IPS-18a (cell line): Measurements from ENCODE around the gene ANKS6.

Source experiments
- H3K27ac ChIP-seq: one replicate; pipeline ENCODE4 v1.5.1; 2013; ENCODE audit warnings: low read length
- H3K27me3 ChIP-seq: one replicate; pipeline ENCODE4 v1.6.1; 2013; ENCODE audit warnings: mild to moderate bottlenecking, low read length; ENCODE audit not compliant: control insufficient read depth, insufficient read depth
- H3K36me3 ChIP-seq: one replicate; pipeline ENCODE4 v1.6.1; 2013; ENCODE audit warnings: low read depth, low read length; ENCODE audit not compliant: control insufficient read depth
- H3K4me1 ChIP-seq: one replicate; pipeline ENCODE4 v1.6.1; 2013; ENCODE audit warnings: low read depth, low read length; ENCODE audit not compliant: control insufficient read depth
- H3K4me3 ChIP-seq: one replicate; pipeline ENCODE4 v1.5.1; 2013; ENCODE audit warnings: low read length
- H3K9ac ChIP-seq: one replicate; pipeline ENCODE4 v1.6.1; 2013; ENCODE audit warnings: mild to moderate bottlenecking, low read length, moderate library complexity
- H3K9me3 ChIP-seq: one replicate; pipeline ENCODE4 v1.6.1; 2013; ENCODE audit warnings: low read depth, low read length; ENCODE audit not compliant: control insufficient read depth

The ANKS6 gene

DNA sequence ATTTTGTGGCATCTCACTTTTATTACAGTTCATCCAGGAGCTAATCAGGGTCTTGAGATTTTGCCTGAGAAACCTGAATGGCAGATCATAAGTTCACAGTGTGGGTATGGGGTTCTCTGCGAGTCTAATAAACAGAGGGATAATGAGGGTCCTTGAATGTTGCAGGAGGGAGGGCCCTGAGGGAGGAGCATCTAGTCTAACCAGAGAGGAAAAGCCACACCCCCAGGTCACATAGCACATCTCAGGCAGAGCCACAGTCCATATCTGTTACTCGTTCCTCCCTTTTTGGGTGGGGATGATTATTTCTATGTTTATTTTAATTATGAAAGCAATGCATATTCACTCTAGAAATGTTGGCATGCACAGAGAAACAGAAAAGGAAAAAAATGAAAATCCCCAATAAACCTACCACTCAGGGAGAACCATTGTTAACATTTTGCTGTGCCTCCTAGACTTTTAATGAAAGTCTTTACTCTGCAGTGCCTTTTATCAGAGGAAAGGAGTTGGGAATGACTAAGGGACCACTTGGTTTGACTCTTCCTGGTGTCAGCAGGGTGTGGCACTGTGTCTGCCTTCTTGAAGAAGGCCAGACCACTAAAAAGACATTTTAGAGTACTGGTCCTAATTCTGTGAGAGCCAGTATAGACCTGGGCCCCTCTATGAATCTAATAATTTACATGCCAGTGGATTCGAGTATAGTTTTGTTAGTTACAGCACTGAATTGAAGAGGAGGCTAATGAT lies 13.9 kb upstream of the ANKS6 start:
- Histone ChIP-seq H3K9ac (no peak overlapping the region), H3K36me3 (no peaks in the 10 kb centered on the region), H3K27me3 (peaks cover 13% of the 10 kb centered on the region), H3K9me3 (no peaks in the 10 kb centered on the region), H3K27ac (no peak overlapping the region), H3K4me3 (no peak overlapping the region), H3K4me1 (peaks cover 16% of the 10 kb centered on the region)

DNA sequence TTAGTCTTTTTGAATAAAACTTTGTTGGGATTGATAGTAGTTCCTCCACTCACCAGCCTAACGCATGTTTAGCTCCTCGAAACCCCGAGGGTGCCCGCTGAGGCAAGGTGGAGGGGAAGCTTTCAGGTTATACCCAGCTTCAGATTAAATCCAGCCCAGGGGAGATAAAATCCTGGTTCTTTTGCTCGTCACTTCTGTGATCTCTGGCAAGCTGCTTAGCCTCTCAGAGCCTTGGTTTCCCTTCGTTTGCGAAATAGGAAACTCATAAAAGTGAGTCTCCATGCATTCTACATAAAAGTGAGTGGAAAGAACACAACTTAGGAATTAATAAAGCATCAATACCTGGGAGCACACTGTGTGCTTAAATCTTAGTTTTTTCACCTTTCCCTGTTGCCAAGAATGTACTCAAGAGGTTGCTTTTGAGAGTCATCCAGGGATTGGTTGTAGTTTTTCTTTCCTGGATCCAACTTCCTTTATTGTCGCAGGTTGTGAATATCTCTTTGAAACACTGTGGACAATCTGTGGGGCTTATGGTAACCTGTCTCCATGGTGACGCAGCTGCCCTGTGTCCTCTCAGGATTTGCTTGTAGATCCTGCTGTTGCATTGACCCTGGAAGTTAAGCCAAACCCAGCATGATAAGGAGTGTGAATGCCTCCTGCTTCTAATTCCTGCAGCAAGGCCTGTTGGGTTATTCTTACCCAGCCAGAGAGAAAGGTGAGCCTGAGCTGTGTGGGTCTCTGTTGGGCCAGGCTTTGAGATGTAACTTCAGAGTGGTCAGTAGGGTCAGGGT lies 13.2 kb upstream of the ANKS6 start:
- H3K36me3 ChIP-seq: no peaks in the 10 kb centered on the region
- H3K9ac ChIP-seq: no peak overlapping the region
- peaks cover 16% of the 10 kb centered on the region for H3K4me1 ChIP-seq
- H3K9me3 ChIP-seq: no peaks in the 10 kb centered on the region
- no peak overlapping the region for H3K4me3 ChIP-seq
- peaks cover 13% of the 10 kb centered on the region for H3K27me3 ChIP-seq
- no peak overlapping the region for H3K27ac ChIP-seq

DNA sequence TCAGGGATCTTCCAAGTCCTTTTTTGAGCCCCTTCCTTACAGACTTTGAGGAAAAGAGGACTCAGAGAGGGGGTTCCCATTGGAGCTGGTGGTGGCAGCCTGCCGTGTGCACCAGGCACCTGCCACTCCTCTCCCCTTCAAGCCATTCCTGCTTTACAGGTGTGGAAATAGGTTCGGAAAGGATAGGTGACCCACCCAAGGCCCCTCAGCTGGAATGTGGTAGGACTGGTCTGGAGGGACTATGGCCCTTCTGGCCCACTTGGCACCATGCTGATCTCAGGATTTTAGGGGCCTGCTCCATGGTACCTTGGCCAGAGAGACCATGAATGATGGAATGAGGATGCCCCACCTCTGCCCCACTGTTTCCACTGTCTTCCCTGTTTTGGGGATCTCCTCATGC lies 12.5 kb upstream of the ANKS6 start:
- H3K27ac ChIP-seq: no peak overlapping the region
- H3K4me3 ChIP-seq: no peak overlapping the region
- peaks cover 13% of the 10 kb centered on the region for H3K27me3 ChIP-seq
- no peak overlapping the region for H3K9ac ChIP-seq
- peaks cover 16% of the 10 kb centered on the region for H3K4me1 ChIP-seq
- no peaks in the 10 kb centered on the region for H3K9me3 ChIP-seq
- no peaks in the 10 kb centered on the region for H3K36me3 ChIP-seq

DNA sequence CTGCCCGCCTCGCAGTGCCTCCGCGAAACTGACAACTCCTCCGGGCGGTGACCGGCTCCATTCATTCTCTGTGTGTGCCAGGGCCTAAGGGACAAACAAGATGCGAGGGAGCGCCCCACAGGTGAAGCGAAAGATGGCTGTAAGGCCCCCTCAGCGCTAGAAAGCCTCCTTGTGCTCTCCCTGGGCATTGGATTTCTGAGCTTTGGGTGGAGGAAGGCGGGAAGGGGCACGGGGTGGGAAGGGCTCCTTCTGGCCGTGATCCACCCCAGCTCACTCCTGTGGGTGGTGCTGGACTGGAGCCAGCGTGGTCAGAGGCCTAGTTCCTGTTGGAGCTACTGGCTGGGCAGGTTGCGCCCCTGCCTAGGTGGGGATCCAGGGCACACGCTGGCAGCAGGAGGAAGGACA lies 12.1 kb upstream of the ANKS6 start:
- H3K27ac ChIP-seq: no peak overlapping the region
- peaks cover 16% of the 10 kb centered on the region for H3K4me1 ChIP-seq
- H3K4me3 ChIP-seq: peak overlapping the region; percentile 65
- no peak overlapping the region for H3K9ac ChIP-seq
- no peaks in the 10 kb centered on the region for H3K9me3 ChIP-seq
- H3K27me3 ChIP-seq: peaks cover 13% of the 10 kb centered on the region
- H3K36me3 ChIP-seq: no peaks in the 10 kb centered on the region

DNA sequence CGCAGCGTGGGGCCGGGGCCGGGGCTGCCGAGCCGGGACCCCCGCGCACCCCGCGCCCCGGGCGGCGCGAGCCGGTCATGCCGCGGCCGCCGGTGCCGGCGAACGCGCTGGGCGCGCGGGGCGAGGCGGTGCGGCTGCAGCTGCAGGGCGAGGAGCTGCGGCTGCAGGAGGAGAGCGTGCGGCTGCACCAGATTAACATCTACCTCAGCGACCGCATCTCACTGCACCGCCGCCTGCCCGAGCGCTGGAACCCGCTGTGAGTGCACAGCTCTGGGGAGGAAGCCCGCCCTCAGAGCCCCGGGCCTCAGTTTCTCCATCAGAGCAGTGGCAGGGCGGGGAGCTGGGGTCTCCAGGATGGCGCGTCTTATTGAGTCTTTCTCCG lies 11.4 kb upstream of the ANKS6 start:
- no peaks in the 10 kb centered on the region for H3K9me3 ChIP-seq
- H3K27ac ChIP-seq: no peak overlapping the region
- peaks cover 16% of the 10 kb centered on the region for H3K4me1 ChIP-seq
- no peaks in the 10 kb centered on the region for H3K36me3 ChIP-seq
- H3K27me3 ChIP-seq: peaks cover 13% of the 10 kb centered on the region
- no peak overlapping the region for H3K9ac ChIP-seq
- peak overlapping the region; percentile 65 for H3K4me3 ChIP-seq

DNA sequence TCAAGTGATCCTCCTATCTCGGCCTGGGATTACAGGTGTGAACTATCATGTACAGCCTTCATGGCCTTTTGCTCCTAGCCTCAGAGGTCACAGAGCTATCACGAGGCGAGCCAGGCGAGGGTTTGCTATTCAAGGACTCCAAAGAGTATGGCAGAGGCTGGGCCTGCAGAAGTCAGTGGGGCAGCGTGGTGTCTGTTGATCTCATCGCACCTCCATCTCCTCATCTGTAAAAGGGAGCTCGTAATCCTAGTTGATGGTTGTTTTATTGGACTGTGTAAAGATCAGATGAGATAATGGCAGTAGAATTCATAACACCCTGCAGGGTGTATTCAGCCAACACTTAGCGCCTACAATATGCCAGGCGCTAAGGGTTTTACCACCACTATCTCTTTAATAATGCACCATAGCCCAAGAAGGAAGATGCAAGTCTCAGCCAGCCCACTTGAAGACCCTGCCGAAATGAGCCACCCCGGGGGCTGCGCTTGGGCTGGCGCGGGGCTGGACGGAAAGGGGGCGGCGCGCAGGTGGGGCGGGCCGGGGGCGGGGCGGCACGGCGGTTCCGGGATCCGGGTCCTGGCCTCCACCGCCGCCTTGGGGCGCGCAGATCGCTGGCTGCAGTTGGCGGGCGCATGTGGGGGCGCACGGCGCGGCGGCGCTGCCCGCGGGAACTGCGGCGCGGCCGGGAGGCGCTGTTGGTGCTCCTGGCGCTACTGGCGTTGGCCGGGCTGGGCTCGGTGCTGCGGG lies 10.9 kb upstream of the ANKS6 start, which contains the start of gene GALNT12:
TSS of gene GALNT12 (plus strand) at position 601 of the 744 bp plus-strand sequence. CDS start at position 630, 29 bp downstream.
- H3K4me3 ChIP-seq: peak within 1 kb of the TSS; percentile 65
- peaks cover 16% of the 10 kb centered on the region for H3K4me1 ChIP-seq
- peaks cover 13% of the 10 kb centered on the region for H3K27me3 ChIP-seq
- no peaks in the 10 kb centered on the region for H3K36me3 ChIP-seq
- no peak within 1 kb of the TSS for H3K9ac ChIP-seq
- no peak within 1 kb of the TSS for H3K27ac ChIP-seq
- H3K9me3 ChIP-seq: no peaks in the 10 kb centered on the region

DNA sequence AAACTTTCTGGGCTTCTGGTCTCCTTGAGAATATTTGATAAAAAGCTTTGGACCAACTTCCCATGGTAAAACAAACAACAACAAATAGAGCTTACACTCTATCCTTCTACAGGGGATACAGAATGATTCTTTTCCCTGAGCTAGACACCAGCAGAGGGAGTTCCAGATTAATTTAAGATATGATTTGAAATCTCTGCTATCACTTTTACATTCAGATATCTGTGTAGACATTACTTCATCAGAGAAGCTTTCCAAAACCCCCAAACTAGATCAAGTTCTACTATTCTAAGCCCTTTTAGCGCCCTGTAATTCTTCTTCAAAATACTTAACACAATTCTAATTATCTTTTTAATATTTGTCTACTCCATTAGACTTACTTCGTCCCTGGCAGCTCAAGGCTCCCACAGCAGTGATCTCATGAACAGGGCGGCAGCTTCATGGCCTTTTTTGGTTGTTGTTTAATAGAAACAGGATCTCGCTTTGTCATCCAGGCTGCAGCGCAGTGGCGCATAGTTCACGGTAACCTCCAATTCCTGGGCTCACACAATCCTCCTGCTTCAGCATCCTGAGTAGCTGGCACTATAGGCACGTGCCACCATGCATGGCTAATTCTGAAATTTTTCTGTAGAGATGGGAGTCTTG lies 10.2 kb upstream of the ANKS6 start:
- Histone ChIP-seq H3K4me1 (peaks cover 16% of the 10 kb centered on the region), H3K27ac (no peak overlapping the region), H3K9ac (no peak overlapping the region), H3K36me3 (no peaks in the 10 kb centered on the region), H3K9me3 (no peaks in the 10 kb centered on the region), H3K4me3 (peak overlapping the region; percentile 57), H3K27me3 (peaks cover 13% of the 10 kb centered on the region)

DNA sequence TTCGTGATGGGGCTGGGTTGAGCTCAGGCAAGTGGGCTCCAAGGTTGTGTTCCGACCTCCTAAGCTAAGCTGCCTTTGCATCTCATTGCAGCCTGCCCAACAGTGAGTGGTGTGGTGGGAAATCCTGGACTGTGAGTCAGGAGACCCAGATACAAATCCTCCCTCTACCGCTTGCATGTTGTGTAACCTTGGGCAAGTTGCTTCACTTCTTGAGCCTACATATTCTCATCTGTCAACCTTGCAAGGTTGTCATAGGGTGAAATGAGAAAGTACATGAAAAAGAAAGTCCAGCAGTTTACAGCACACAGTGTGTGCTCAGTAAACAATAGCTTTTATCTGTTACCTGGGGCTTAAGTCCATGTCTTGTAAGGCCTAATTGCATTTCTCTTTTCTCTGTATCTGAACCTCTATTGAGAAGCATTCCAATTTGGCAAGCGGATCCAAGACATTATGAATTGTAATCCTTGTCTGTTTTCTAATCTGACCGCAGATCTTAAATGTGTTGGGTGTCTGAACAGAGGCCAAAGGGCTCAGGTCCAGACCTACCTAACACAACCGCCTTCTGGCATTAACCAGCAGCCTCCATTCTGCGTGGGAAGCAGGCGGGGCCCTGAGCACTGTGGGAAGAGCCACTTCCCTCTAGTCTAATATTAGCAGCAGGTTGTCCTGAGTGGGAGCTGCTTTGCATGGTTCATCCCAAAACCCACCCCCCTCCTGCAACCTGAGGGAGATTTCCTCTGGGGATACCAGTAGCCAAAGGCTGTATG lies 9.3 kb upstream of the ANKS6 start:
- Histone ChIP-seq H3K27ac (no peak overlapping the region), H3K9me3 (no peaks in the 10 kb centered on the region), H3K36me3 (no peaks in the 10 kb centered on the region), H3K9ac (no peak overlapping the region), H3K4me1 (peaks cover 16% of the 10 kb centered on the region), H3K4me3 (no peak overlapping the region), H3K27me3 (peaks cover 13% of the 10 kb centered on the region)

DNA sequence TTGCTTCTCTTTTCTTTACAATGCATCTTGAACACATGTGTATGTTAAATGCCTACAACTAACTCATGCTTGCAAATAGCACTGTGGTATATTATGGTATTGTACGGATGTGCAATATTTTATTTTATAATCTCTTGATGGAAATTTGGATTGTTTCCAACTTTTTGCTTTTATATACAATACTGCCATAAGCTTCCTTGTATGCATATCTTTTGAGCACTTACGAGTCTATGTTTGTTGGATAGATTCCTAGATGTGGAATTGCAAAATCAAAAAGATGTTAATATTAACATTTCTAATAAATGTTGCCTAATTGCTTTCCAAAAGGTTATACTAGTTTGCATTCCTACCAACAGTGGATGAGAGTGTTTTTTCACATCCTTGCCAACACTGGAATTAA lies 7.7 kb upstream of the ANKS6 start:
- Histone ChIP-seq H3K27ac (no peak overlapping the region), H3K9ac (no peak overlapping the region), H3K36me3 (no peaks in the 10 kb centered on the region), H3K27me3 (peaks cover 13% of the 10 kb centered on the region), H3K4me1 (peaks cover 9% of the 10 kb centered on the region), H3K4me3 (no peak overlapping the region), H3K9me3 (no peaks in the 10 kb centered on the region)

DNA sequence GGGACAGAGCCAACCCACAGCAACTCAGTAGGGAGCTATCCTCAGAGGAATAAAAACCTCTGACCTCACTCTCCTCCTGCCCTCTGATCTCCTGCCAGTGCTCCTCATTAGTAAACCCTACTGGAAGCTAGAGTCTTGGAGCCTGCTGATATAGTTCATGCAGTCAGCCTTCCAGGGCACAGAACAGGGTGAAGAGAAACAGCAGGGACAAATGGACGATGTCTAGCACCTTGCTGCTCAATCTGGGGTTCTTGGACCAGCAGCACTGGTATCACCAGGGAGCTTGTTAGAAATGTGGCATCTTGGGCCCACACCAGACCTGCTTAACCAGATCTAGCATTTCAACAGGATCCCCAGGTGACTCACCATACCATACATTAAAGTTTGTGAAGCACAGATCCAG lies 5.6 kb upstream of the ANKS6 start:
- H3K4me1 ChIP-seq: peaks cover 5% of the 10 kb centered on the region
- peaks cover 7% of the 10 kb centered on the region for H3K27me3 ChIP-seq
- no peak overlapping the region for H3K4me3 ChIP-seq
- H3K9ac ChIP-seq: no peak overlapping the region
- H3K36me3 ChIP-seq: no peaks in the 10 kb centered on the region
- no peak overlapping the region for H3K27ac ChIP-seq
- peaks cover 4% of the 10 kb centered on the region for H3K9me3 ChIP-seq
